GM19099 (cell line): ENCODE results near the gene CCDC89.

Experiments used
- POLR2A ChIP-seq: IDR thresholded peaks from 3 replicates; pipeline ENCODE4 v1.6.1; 2011; ENCODE audit warnings: low read depth; ENCODE audit not compliant: insufficient read length; ENCODE audit errors: extremely low read depth

The CCDC89 gene

DNA sequence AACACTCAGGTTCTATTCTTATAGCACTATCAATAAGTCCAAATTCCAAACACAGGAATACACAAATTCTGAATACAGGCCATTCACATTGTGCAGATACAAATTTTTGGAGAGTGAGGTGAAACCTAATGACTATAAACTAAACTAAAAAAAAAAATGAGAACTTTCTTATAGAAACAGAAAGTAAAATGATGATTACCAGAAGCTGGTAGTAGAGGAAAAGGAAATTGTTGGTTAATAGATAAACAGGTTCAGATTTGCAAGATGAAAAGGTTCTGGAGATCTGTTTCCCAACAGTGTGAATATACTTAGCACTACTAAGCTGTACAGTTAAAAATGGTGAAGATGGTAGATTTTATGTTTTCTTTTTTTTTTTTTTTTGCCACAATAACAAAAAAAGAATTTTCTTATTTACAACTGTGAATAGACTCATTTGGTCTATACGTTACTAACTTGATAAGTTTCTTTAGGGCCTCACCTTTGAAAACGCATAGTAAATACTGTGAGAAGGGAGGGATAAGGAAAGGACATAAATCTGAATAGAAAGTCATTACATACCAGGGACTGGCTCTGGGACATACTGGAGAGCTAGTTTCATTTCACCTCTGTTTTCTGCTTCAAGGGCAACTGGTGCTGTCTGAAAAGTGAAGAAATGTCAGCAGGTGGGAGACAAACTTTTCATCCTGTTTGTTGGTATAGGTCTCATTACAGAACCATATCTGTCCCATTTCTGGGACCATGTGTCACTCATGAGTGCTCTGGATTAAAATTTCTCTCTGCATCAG lies 14.2 kb upstream of the CCDC89 start:
- no peak for TF ChIP-seq POLR2A

DNA sequence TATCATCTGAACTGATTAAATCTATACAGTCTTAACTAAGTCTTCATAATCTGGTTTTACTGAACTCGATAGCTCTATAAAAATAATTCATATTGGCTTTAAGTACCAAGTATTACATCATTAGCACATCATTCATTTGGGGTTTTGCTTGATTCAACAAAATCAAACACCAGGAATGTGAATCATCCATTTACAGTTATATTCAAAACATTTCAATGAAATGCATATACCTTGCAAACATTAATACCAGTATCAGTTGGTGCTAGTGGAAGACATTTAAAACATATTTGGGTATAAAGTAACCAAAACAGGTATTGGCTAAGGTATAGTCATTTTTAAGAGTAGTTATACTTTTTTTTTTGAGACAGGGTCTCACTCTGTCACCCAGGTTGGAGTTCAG lies 12.2 kb upstream of the CCDC89 start:
- no peak for TF ChIP-seq POLR2A

DNA sequence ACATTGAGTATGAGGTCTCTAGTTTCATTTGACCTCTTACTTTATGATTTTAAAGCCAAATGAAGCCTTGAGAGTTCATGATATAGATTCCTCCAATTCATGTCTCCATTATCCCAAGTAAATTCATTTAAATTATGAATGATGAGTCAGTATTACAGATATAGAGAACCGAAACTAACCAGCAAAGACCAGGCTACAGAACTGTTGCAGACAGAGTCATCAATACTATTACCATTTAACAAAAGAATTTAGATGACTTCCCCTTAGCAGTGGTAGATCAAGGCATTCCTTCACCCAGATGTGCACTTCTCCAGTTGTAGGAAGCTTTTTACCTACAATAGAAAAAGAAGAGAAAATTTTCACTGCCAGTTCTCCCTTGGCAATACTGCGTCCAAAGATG lies 11.8 kb upstream of the CCDC89 start:
- no peak for TF ChIP-seq POLR2A

DNA sequence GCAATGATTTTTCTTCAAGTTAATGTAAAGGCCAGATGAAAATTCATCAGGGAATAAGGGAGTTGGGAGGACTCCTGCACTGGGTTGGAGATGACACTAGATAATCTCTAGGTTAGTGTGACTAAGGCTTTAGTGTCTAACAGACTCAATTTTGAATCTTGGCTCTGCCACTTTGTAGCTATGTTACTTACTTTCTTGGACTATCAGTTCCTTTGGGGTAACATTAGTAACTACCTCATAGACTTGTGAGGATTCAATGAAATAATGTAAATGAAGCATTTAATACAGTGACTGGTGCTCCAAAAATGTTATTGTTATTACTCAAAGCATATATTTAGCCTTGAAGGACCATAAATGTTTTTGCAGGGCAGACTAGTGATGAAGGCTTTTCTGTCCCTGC lies 9.6 kb upstream of the CCDC89 start:
- TF ChIP-seq POLR2A, result no peak

DNA sequence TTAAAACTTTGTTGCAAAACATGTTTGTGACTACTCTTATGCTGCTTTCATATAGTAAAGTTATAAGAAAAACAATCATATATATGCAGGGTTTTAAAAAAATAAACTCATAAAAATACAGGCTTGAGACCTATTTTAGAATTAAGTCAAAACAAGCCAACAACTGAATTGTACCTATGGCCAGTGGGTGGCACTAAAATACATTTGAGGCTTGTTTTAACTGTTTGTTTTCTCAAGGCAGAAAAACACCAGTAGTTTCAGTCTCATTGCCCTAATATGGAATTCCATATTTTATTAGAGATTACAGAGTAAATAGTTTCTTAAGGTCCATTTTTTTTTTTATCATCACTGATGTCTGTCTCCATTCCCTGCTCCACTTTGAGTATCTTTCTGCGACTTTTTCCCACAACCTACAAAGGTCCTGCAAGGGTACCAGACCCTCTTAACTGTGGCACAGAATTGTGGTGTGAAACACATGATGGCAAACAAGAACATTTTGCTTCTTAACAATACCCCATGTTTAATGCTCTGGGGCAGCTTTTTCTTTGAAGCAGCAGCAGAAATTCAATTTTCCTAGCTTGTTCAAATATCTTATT lies 8.5 kb upstream of the CCDC89 start:
- TF ChIP-seq POLR2A, result no peak

DNA sequence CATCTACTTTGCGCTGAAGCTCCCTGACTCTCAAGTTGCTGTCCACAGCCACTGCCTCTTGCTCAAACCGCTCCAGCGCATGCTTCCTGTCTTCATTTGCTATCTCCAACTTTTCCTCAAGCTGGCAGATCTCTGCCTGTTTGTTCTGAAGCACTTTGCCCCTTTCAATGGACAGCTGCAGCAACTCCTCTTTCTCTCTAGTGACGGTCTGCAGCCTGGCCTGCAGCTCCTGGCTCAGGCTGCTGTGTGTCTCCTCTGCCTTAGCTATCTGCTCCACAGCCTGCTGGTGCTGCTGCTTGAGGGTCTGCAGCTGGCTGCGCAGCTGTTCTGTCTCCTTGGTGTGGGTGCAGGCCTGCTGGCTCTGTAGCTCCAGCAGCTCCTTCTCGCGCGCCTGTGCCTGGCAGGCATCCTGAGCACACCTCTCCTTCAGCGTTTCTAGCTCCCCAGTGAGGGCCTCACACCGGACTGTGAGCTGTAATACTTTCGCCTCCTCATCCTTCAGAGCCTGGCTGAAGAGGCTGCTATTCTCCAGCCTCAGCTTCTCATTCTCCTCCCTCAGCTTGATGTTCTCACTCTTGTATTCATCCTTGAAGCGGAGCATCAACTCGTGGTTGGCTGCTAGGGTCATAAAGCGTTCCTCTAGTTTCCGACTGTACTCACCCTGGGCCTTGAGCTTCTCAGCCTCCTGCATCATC lies 723 bp downstream of the CCDC89 start:
- TF ChIP-seq POLR2A, result no peak

DNA sequence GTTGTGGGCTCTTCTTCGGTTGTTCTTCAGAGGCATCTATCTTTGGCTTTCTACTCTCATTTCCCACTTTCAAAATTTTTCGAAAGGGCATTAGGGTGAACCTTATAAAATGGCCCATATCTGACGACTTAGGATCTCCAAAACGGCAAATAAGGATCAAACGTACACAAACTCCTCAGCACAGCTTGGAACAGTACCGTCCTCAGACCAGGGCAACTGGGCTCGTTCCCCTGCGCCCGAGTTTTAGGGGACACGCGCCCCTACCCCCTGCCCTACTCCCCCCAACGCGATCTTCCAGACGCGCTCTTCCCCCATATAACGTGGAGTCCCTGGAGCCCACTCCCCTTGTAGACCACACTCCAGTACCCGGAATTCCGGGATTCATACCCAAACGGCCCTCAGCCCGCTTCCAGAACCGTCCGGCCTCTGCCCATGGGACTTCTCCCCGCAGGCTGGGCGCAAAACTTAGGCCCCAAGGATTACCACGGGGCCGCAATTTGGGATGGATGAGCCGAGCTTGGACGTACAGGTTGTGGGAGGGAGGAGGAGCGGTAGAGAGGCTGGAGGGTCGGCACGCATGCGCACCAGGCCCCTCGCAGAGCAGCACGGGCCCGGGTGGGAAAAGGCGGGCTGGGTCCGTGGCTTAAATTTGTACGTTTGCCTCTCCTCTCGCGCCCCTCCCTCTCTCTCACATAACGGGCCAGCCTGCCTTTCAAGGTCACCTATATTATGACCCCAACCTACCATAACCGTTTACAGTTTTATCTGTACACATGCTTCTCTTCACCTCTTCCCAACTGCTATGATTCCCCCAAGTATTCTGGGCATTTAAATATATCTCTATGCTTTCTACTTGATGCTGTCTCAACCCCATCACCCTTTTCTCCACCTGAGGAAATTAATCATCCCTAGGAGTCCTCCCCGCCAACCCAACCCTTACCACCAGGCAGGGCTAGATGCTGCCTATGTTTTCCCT lies 3.4 kb downstream of the CCDC89 start:
- TF ChIP-seq POLR2A, result peak; percentile 57

DNA sequence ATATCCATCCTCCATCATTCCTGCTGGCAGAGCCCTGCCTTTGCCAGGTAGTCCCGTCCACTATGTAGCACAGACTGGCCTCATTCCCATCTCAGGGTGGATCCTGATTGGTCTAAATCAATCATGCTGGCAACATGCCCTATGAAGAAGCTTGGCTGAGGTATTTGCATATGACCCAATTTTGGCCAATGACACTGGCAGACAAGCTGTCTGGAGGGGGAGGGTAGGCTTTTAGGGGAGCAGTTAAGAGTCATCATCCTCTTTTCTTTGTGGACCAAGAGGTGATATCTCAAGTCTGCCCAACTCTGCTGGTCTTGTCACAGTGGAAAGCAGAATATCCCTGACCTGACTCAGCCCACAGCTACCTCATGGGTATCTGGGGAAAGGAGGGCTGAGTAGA lies 5.1 kb downstream of the CCDC89 start:
- no peak for TF ChIP-seq POLR2A

DNA sequence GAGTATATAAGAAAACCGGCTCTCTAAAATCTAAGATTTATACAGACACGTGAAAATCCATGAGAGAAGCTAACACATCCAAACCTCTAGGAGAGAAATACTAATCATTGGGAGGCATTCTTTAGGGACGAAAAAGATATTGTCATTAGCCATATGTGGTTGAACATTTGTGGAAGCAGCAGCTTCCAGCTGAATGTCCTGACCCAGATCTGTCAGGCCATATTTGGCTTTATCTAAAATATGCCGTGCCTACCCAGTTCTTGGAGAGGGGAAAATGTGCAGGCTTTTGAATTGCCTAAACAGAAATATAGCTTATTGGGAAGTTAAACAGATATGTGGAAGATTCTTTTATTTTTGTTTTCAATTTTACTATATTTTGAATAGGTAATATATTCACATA lies 6.4 kb downstream of the CCDC89 start:
- TF ChIP-seq POLR2A, result no peak

DNA sequence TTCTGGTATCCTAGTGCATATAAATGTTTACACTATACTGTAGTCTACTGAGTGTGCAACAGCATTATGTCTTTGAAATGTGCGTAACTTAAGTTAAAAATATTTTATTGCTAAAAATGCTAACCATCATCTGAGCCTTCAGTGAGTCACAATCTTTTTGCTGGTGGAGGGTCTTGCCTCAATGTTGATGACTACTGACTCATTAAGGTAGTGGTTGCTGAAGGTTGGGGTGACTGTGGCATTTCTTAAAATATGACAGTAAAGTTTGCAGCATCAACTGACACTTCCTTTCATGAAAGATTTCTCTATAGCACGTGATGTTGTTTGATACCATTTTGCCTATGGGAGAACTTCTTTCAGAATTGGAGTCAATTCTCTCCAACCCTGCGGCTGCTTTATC lies 12.6 kb downstream of the CCDC89 start:
- no peak for TF ChIP-seq POLR2A

DNA sequence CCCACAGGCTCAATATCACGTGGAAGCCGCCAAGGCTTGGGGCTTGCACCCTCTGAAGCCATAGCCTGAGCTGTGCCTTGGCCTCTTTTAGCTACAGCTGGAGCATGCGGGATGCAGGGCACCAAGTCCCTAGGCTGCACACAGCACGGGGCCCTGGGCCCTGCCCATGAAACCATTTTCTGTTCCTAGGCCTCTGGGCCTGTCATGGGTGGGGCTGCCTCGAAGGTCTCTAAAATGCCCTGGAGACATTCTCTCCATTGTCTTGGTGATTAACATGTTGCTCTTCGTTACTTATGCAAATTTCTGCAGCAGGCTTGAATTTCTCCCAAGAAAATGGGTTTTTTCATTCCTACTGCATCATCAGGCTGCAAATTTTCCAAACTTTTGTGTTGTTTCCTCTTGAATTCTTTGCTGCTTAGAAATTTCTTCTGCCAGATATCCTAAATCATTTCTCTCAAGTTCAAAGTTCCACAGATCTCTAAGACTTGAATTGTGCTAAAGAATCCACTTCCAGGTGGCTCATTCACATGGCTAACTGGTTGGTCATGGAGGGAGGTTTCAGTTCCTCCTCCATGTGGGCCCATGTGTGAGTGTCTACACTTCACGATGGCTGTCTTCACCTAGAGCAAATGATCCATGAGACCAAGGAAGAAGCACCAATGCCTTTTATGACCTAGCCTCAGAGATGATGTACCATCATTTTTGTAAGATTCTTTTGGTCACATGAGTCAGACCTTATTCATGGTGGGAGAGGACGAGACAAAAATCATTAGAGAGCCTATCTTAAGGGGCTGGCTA lies 13.7 kb downstream of the CCDC89 start:
- TF ChIP-seq POLR2A, result no peak

DNA sequence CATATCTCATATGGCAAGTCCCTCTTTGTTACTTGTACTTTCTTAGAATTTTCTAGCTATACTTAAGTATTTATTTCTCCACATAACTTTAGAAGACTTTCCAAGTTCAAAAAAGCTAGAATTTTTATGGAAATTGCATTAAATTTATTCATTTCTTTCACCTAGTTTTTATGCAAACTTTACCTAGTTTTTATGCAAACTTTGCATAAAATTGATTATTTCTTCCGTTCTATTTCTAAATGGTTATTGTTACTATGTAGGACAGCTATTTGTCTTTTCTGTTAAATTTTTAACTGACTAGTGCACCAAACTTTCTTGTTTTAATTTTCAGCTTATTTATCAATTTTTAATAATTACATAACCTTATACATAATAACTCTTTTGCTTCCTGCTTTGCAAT lies 17.8 kb downstream of the CCDC89 start:
- TF ChIP-seq POLR2A, result no peak

DNA sequence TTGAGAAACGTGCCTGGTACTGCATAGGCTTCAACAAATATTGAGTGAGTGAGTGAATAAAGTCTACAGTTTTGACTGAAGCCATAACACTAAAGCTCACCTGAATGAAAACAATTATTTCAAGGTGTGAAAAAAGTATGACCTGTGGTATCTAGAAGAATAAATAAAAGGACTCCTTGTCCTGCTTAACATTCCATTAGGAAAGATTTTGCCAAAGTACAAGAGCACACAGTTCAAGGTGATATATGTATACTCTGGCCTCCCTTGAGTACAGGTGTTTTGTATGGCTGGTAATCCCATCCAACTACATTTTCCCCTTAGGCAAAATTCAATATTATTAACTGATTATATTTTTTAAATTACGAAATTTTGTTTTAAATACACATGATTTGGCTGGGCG lies 19.3 kb downstream of the CCDC89 start:
- no peak for TF ChIP-seq POLR2A

DNA sequence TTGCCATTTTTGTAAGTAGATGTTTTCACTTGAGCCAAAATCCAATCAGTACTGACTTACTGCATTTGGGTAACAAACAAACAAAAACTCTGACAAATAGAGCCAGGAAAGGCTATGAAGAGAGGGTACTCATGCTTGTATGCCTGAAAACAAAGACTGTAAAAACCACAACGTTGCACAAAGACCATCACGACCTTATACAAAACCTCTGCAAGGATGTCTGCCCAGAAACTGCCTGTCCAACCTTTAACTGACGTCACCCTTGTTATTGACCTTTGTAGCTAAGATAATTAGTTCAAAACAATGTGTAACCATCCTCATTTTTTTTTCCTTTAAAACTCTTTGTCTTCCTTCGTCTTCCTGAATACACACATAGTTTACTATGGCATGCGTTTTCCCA lies 20.3 kb downstream of the CCDC89 start:
- TF ChIP-seq POLR2A, result no peak

DNA sequence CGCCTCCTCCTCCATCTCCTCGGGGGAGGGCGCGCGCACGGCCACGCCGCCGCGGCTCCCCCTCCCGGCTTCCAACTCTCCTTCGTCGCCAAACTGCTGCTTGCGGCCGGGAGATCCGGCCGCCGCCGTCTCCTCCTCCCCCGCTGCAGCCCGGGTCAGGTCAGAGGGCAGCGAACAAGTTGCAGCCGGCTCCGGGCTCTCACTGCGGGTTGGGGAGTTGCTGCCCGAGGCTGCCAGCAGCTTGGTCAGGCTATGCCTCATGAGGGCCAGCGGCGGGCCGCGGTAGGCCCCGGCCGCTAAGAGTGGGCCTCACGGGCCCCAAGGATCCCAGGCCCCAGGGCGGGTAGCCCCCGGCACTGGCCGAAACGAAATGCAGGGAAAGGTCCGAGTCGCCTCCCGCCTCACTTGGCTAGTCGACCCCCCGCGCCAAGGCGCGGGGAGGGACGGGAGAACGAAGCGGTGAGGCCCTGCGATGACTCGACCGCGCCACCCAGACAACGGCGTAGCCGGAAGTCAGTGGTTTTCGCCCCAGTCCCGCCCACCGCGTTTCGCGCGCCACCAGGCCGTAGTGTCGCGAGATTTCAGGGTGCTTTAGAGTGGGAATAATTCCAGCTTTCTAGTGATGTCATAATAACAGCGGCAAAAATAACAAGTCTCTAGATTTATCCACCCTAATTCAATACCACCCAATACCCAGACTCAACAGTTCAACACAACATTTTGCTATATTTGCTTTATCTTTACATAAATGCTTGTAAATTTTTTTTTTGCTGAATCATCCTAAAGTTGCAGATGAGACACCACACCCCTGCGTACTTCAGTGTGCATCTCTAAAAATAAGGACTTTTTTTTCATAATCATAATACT lies 21.1 kb downstream of the CCDC89 start, which contains the start of gene CREBZF:
CREBZF (minus strand) TSS at position 515 of the 867 bp plus-strand sequence; CDS start at position 261, 254 bp downstream.
- TF ChIP-seq POLR2A, result peak; percentile 92
